Measurements from ENCODE around the gene STOML1. TPM values are rescaled to one million over a fixed set of nuclear protein-coding genes. Genes with fewer than 3 reads are reported as not detected.
"Not testable (repeated sequence)": the region's sequence is repeated elsewhere in the genome, so short reads cannot be mapped to it uniquely, and the experiment has no call there.

Gene STOML1
- total RNA-seq, 5 donors from 2014 or later (not counting 1 experiment from before 2014, with no cell fraction given): 5.1 to 13.4 (median 12.0) TPM

GRCh38 chr15:73940061-73940981 is 51.8 kb downstream of the STOML1 start:
- Histone ChIP-seq H3K27me3 (replicated peaks in 1 of 2; ENCODE audit: control insufficient read depth in 2 of 2, extremely low read depth in 1 of 2, insufficient read depth in 2 of 2, low read length in 1 of 2) (no peaks in the 10 kb centered on the region), H3K4me3 (ENCODE audit: control insufficient read depth in 1 of 2, extremely low read depth in 1 of 2, low read length in 1 of 2) (no peak overlapping the region), H3K4me1 (ENCODE audit: control insufficient read depth in 1 of 2, extremely low read depth in 1 of 2, insufficient read depth in 2 of 2, low read length in 2 of 2) (peaks cover 2 to 19% of the 10 kb centered on the region in 2 experiments), H3K9me3 (no peaks in the 10 kb centered on the region), H3K36me3 (ENCODE audit: control insufficient read depth in 2 of 2, extremely low read depth in 1 of 2, insufficient read depth in 1 of 2, low read length in 1 of 2) (no peaks in the 10 kb centered on the region), H3K27ac (ENCODE audit: low read length) (no peak overlapping the region)
- ChIA-PET POLR2A (interaction anchor here in 1 of 2 donors (0.6 kb wide), 1 partner anchor 26 kb away, joined by 3 read pairs; no protein-coding TSS in a partner anchor), CTCF (interaction anchor here in 1 of 2 donors (0.5 kb wide), 1 partner anchor 738 kb away, joined by 3 read pairs; no protein-coding TSS in a partner anchor)
- Mint-ChIP-seq H3K27ac (peak overlapping the region; percentile 34 to 47), H3K4me3 (no peak overlapping the region), H3K4me1 (peaks cover 19 to 33% (median 30%) of the 10 kb centered on the region in 3 donors), H3K27me3 (no peaks in the 10 kb centered on the region), H3K36me3 (no peaks in the 10 kb centered on the region), H3K9me3 (no peaks in the 10 kb centered on the region)
- DNase-seq (no peak), ATAC-seq (replicated peaks in 1 of 4) (no peak)
- 90% methylated on average over 6 of the region's 8 CpGs for whole genome bisulfite sequencing (ENCODE audit: insufficient coverage)

- peaks cover 22 to 45% (median 34%) of the 10 kb centered on the region in 3 donors for H3K4me1 Mint-ChIP-seq
- ChIA-PET CTCF (no interaction called here), POLR2A (no interaction called here)
- DNase-seq (no peak), ATAC-seq (replicated peaks in 1 of 4) (no peak)
- H3K27me3 ChIP-seq (replicated peaks in 1 of 2; ENCODE audit: control insufficient read depth in 2 of 2, extremely low read depth in 1 of 2, insufficient read depth in 2 of 2, low read length in 1 of 2): no peaks in the 10 kb centered on the region
- H3K9me3 Mint-ChIP-seq: no peaks in the 10 kb centered on the region
- WGBS (ENCODE audit: insufficient coverage): no CpG with 5 or more reads among the region's 4 CpGs
- no peak overlapping the region for H3K4me3 ChIP-seq (ENCODE audit: control insufficient read depth in 1 of 2, extremely low read depth in 1 of 2, low read length in 1 of 2)
- H3K36me3 Mint-ChIP-seq: no peaks in the 10 kb centered on the region
- H3K4me3 Mint-ChIP-seq: no peak overlapping the region
- peak overlapping the region in 1 of 2 donors; percentile 25 for H3K27ac Mint-ChIP-seq
- H3K9me3 ChIP-seq: no peaks in the 10 kb centered on the region
- H3K36me3 ChIP-seq (ENCODE audit: control insufficient read depth in 2 of 2, extremely low read depth in 1 of 2, insufficient read depth in 1 of 2, low read length in 1 of 2): no peaks in the 10 kb centered on the region
- H3K27me3 Mint-ChIP-seq: no peaks in the 10 kb centered on the region
- H3K4me1 ChIP-seq (ENCODE audit: control insufficient read depth in 1 of 2, extremely low read depth in 1 of 2, insufficient read depth in 2 of 2, low read length in 2 of 2): peaks cover 2 to 22% of the 10 kb centered on the region in 2 experiments
- H3K27ac ChIP-seq (ENCODE audit: low read length): no peak overlapping the region
These were observed 53.0 kb downstream of the STOML1 start for GRCh38 chr15:73939138-73939537.

GRCh38 chr15:73938516-73938915 is 53.6 kb downstream of the STOML1 start:
- POLR2A ChIA-PET; H3K27me3 ChIP-seq (replicated peaks in 1 of 2; ENCODE audit: control insufficient read depth in 2 of 2, extremely low read depth in 1 of 2, insufficient read depth in 2 of 2, low read length in 1 of 2); H3K4me3 Mint-ChIP-seq; H3K9me3 Mint-ChIP-seq; DNase-seq; H3K27ac ChIP-seq (ENCODE audit: low read length); H3K36me3 Mint-ChIP-seq; H3K27me3 Mint-ChIP-seq; H3K27ac Mint-ChIP-seq; H3K9me3 ChIP-seq; H3K36me3 ChIP-seq (ENCODE audit: control insufficient read depth in 2 of 2, extremely low read depth in 1 of 2, insufficient read depth in 1 of 2, low read length in 1 of 2); ATAC-seq (replicated peaks in 1 of 4); H3K4me3 ChIP-seq (ENCODE audit: control insufficient read depth in 1 of 2, extremely low read depth in 1 of 2, low read length in 1 of 2); CTCF ChIA-PET: not testable (repeated sequence)
- H3K4me1 Mint-ChIP-seq: peaks cover 22 to 46% (median 32%) of the 10 kb centered on the region in 3 donors
- WGBS (ENCODE audit: insufficient coverage): 96% methylated on average over 7 of the region's 8 CpGs
- peaks cover 2 to 26% of the 10 kb centered on the region in 2 experiments for H3K4me1 ChIP-seq (ENCODE audit: control insufficient read depth in 1 of 2, extremely low read depth in 1 of 2, insufficient read depth in 2 of 2, low read length in 2 of 2)

- H3K4me3 Mint-ChIP-seq: no peak overlapping the region
- Histone ChIP-seq H3K4me1 (ENCODE audit: control insufficient read depth in 1 of 2, extremely low read depth in 1 of 2, insufficient read depth in 2 of 2, low read length in 2 of 2) (peaks cover 2 to 23% of the 10 kb centered on the region in 2 experiments), H3K27ac (ENCODE audit: low read length) (no peak overlapping the region), H3K36me3 (ENCODE audit: control insufficient read depth in 2 of 2, extremely low read depth in 1 of 2, insufficient read depth in 1 of 2, low read length in 1 of 2) (no peaks in the 10 kb centered on the region), H3K27me3 (replicated peaks in 1 of 2; ENCODE audit: control insufficient read depth in 2 of 2, extremely low read depth in 1 of 2, insufficient read depth in 2 of 2, low read length in 1 of 2) (peaks cover 0 to 3% of the 10 kb centered on the region in 2 experiments), H3K4me3 (ENCODE audit: control insufficient read depth in 1 of 2, extremely low read depth in 1 of 2, low read length in 1 of 2) (no peak overlapping the region), H3K9me3 (no peaks in the 10 kb centered on the region)
- no peaks in the 10 kb centered on the region for H3K27me3 Mint-ChIP-seq
- 96% methylated on average over 5 of the region's 11 CpGs for WGBS (ENCODE audit: insufficient coverage)
- ATAC-seq (replicated peaks in 1 of 4): no peak
- H3K36me3 Mint-ChIP-seq: no peaks in the 10 kb centered on the region
- H3K9me3 Mint-ChIP-seq: no peaks in the 10 kb centered on the region
- CTCF ChIA-PET: no interaction called here
- H3K27ac Mint-ChIP-seq: no peak overlapping the region
- POLR2A ChIA-PET: no interaction called here
- peaks cover 21 to 46% (median 27%) of the 10 kb centered on the region in 3 donors for H3K4me1 Mint-ChIP-seq
- DNase-seq: no peak
These were observed 54.4 kb downstream of the STOML1 start for GRCh38 chr15:73937726-73938125.

GRCh38 chr15:73937296-73937695 is 54.8 kb downstream of the STOML1 start:
- Mint-ChIP-seq H3K4me3 (no peak overlapping the region), H3K4me1 (peaks cover 17 to 42% (median 26%) of the 10 kb centered on the region in 3 donors), H3K36me3 (no peaks in the 10 kb centered on the region), H3K9me3 (no peaks in the 10 kb centered on the region), H3K27ac (no peak overlapping the region), H3K27me3 (no peaks in the 10 kb centered on the region)
- CTCF ChIA-PET: no interaction called here
- POLR2A ChIA-PET: no interaction called here
- no peak overlapping the region for H3K27ac ChIP-seq (ENCODE audit: low read length)
- DNase-seq (no peak), ATAC-seq (replicated peaks in 1 of 4) (no peak)
- H3K27me3 ChIP-seq (replicated peaks in 1 of 2; ENCODE audit: control insufficient read depth in 2 of 2, extremely low read depth in 1 of 2, insufficient read depth in 2 of 2, low read length in 1 of 2): peaks cover 0 to 3% of the 10 kb centered on the region in 2 experiments
- H3K4me3 ChIP-seq (ENCODE audit: control insufficient read depth in 1 of 2, extremely low read depth in 1 of 2, low read length in 1 of 2): no peak overlapping the region
- no peaks in the 10 kb centered on the region for H3K9me3 ChIP-seq
- H3K4me1 ChIP-seq (ENCODE audit: control insufficient read depth in 1 of 2, extremely low read depth in 1 of 2, insufficient read depth in 2 of 2, low read length in 2 of 2): peaks cover 2 to 19% of the 10 kb centered on the region in 2 experiments
- 83% methylated on average over 7 of the region's 10 CpGs for WGBS (ENCODE audit: insufficient coverage)
- H3K36me3 ChIP-seq (ENCODE audit: control insufficient read depth in 2 of 2, extremely low read depth in 1 of 2, insufficient read depth in 1 of 2, low read length in 1 of 2): no peaks in the 10 kb centered on the region

GRCh38 chr15:73936588-73937290 is 55.4 kb downstream of the STOML1 start:
- H3K27ac ChIP-seq (ENCODE audit: low read length): no peak overlapping the region
- 69% methylated on average over 9 of the region's 12 CpGs for WGBS (ENCODE audit: insufficient coverage)
- no peak overlapping the region for H3K4me3 Mint-ChIP-seq

More at GRCh38 chr15:73936588-73937290, 55.4 kb downstream of the STOML1 start:
- ChIA-PET CTCF (interaction anchor here in 1 of 2 donors (0.9 kb wide), 1 partner anchor 29 kb away, joined by 3 read pairs; no protein-coding TSS in a partner anchor), POLR2A (no interaction called here)
- no peaks in the 10 kb centered on the region for H3K9me3 ChIP-seq
- peaks cover 0 to 3% of the 10 kb centered on the region in 2 experiments for H3K27me3 ChIP-seq (replicated peaks in 1 of 2; ENCODE audit: control insufficient read depth in 2 of 2, extremely low read depth in 1 of 2, insufficient read depth in 2 of 2, low read length in 1 of 2)
- no peaks in the 10 kb centered on the region for H3K36me3 ChIP-seq (ENCODE audit: control insufficient read depth in 2 of 2, extremely low read depth in 1 of 2, insufficient read depth in 1 of 2, low read length in 1 of 2)
- Mint-ChIP-seq H3K27me3 (no peaks in the 10 kb centered on the region), H3K9me3 (no peaks in the 10 kb centered on the region), H3K27ac (peak overlapping the region in 1 of 2 donors; percentile 2), H3K4me1 (peaks cover 11 to 39% (median 20%) of the 10 kb centered on the region in 3 donors), H3K36me3 (no peaks in the 10 kb centered on the region)
- H3K4me1 ChIP-seq (ENCODE audit: control insufficient read depth in 1 of 2, extremely low read depth in 1 of 2, insufficient read depth in 2 of 2, low read length in 2 of 2): peaks cover 0 to 13% of the 10 kb centered on the region in 2 experiments
- no peak overlapping the region for H3K4me3 ChIP-seq (ENCODE audit: control insufficient read depth in 1 of 2, extremely low read depth in 1 of 2, low read length in 1 of 2)
- DNase-seq: no peak
- no peak for ATAC-seq (replicated peaks in 1 of 4)

Data from T-cell (primary cell).